HG02763 (cell line): Measurements from ENCODE around the gene FAH.

Experiments used
- ATAC-seq: cut with Tn5 transposase; IDR thresholded peaks from one replicate; pipeline ENCODE4 v1.9.1; 2021; ENCODE audit warnings: mild to moderate bottlenecking, moderate library complexity; ENCODE audit not compliant: unreplicated experiment

The FAH gene

DNA sequence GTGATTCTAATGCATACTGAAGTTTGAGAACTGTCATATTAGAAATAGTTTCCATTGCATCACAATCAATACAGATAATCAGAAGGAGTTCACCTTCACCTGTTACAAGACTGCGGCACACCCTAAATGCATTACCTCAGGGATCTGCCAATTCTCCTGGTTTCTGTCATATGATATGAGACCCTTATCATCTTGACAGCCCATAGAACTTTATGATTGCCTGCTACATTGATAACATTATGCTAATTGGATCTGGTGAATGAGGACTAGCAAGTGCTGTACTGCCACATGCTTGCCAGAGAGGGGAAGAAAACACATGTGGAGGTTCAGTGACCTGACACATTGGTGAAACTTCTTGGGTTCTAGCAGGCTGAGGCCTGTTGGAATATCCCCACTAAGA lies 41.4 kb downstream of the FAH start:
- no peak for ATAC-seq

DNA sequence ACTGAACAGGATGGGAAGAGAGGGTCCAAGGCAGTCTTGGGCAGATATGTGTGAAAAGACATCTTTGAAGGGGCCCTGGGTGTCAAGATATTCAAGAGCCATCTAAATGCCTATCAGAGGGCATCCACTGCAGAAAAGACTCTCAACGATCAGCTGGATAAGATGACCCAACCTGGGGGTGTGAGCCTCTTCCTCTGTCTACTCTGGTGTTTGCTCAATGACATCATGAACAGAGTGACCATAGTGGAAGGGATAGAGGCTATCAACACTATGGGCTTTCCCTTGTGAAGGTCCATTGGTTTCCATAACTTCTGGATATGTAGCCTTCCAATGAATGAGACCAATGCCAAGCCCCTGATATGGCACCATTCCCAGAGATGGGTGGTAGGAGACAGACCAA lies 42.1 kb downstream of the FAH start:
- ATAC-seq: no peak

DNA sequence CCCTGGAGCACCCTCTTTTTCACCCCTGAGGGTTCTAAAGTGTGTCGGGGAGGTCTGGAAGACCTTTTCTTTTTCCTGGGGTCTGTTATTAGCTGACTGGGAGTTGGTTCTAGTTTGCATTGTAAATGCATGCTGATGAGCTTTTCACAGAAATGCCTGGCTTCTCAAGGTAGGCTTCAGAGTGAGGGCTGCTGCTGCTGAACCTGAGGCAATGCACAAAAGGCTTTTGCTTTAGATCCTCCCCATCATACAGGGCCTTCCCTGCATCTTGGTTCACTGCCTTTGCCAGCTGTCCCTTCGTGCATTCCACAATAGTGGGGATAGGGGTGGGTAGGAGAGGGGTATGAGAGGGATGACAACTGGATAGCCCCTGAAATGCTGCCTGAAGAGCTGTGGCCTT lies 46.6 kb downstream of the FAH start:
- no peak for ATAC-seq

DNA sequence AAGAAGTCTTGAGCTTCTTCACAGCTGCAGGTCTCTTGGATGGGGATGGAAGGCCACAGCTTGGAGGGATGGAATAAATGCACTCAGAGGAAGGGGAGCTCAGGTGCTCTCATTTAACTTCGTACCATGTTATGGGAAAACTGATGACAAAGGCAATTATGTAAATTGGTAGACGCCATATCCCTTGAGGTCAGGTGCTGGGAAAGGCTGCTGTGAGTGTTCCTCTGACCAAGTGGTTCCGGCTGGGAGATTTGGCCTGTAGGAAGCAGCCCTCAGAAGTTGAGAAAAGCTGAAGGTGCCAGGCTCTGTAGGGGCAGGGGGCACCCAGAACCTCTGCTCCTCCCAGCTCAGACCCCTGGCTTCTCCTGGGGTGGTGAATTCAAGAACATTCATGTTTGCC lies 47.1 kb downstream of the FAH start:
- ATAC-seq: no peak

DNA sequence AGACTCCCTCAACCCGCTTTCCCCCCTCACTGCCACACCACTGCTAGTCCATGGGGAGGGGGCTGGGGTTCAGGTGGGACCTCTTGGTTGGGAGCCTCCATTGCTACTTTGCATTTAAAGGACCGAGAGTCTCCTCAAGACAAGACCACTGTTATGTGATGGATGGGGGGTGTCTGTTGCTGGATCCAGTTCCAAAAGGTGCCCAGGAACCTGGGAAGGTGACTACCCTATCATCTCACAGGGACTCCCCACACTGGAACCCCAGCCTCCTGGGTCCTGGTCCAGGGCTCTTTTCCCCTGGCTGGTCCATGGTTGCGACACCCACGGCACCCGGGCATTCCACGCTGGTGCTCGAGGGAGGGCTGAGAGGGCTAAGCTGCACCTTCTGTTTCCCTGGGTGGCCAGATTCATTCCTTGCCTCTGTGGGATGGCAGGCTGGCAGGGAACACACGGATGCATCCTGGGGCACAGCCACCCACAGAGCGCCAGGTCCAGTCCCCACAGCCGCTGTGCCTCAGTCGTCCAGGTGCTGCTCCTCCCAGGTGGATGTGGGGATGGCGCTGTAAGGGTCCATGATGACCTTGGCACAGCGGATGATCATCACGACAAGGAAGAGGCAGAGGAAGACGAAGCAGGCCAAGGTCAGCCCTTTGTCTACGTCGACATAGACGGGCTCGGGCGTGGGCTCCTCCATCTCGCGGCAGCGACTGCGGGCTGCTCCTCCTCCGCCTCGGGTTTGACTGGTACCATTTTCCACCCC lies 48.6 kb downstream of the FAH start:
- ATAC-seq: no peak

DNA sequence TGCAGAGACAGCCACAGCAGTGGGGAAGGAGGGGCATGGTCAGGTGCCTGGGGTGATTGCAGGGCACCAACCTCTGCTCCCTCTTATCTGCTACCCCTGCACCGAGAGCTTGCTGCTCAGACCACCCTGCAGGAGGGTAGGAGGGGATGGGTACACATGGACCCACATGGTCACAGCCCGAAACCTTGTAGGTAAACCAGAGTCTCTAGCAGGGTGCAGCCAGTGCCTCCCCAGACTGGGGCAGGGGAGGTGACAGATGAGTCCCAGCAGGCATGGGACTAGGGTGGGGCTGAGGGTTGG lies 49.2 kb downstream of the FAH start:
- no peak for ATAC-seq

DNA sequence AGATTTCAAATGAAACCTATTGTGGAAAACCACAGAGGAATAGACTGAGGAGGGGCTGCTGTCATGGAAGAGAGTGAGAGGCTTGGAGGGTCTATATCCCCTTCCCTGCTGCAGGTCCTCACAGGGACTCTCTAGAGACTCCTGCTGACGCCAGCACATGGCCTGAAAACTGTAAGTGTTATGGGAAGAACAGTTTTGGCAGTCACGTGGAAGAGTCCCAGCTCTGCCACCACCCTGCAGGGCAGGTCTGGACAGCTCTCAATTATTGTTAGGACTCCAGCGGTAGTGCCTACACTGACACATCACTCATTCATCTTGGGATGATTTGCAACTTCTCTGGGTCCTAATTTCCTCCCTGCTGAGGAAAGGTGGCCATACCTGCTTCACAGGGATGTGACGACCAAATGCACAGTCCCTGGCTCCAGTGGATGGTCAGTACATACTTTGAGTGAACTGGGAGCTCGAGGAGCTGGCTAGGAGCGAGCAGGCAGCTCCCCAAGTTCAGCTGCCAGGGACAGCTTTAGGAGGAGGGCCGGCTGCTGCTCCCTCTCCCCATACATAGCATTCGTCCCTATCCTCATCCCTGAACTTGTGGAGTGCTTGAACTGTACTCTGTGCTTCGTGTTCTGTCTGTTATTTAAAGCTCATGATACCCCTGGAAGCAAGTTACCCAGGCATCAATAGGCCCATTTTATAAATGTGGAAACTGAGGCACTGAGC lies 50.0 kb downstream of the FAH start:
- no peak for ATAC-seq

DNA sequence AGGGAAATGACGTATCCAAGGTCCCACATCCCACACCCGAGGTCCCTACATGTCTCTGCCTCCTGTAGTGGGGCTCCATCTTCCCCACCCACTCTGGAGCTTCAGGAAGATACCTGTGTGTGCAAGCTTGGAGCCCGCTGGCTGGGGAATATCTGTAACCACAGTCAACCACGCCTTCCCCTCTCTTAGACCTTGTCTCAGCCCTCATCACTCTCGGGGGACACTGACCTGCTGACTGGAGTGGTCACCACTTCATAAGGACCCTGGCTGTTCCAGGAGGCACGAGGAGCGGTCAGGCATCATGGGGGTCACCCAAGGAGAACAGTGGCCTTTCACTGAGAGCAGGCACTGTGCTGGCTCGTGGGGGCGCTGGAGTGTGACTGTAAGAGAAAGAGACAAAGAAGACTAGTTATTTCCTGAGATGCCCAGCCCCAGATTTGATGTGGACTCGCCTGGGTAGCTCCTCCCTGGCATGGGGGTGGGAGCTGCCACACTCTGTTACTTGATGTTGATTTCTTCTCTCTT lies 50.6 kb downstream of the FAH start:
- ATAC-seq: no peak

DNA sequence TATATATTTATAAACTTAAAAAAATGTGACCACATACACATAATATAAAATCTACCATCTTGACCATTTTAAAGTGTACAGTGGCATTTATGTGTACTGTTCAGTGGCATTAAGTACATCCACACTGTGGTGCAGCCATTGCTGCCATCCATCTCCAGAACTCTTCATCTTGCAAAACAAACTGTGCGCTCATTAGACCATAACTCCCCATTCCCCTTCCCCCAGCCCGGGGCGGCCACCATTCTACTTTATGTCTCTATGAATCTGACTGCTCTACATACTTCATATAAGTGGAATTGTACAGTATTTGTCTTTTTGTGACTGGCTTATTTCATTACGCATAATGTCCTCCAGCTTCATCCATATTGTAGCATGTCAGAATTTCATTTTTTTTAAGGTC lies 51.4 kb downstream of the FAH start:
- ATAC-seq: no peak

DNA sequence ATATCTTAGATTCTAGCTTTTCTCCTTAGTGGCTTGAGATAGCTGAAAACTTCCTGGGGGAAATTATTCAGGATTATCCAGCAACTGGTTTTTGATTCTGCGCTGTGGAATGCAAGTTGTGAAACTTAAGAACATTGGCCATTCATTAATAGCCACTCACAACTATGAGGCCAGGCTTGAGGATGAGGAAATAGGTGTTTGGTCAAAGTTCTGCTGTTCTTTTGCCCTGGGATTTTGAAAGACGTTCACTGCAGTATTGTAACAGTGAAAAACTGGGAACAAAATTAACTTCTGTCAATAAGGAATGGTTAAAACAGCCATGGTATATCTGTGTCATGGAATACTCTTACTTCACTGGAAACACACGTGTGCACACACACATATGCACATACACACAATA lies 55.1 kb downstream of the FAH start:
- no peak for ATAC-seq

DNA sequence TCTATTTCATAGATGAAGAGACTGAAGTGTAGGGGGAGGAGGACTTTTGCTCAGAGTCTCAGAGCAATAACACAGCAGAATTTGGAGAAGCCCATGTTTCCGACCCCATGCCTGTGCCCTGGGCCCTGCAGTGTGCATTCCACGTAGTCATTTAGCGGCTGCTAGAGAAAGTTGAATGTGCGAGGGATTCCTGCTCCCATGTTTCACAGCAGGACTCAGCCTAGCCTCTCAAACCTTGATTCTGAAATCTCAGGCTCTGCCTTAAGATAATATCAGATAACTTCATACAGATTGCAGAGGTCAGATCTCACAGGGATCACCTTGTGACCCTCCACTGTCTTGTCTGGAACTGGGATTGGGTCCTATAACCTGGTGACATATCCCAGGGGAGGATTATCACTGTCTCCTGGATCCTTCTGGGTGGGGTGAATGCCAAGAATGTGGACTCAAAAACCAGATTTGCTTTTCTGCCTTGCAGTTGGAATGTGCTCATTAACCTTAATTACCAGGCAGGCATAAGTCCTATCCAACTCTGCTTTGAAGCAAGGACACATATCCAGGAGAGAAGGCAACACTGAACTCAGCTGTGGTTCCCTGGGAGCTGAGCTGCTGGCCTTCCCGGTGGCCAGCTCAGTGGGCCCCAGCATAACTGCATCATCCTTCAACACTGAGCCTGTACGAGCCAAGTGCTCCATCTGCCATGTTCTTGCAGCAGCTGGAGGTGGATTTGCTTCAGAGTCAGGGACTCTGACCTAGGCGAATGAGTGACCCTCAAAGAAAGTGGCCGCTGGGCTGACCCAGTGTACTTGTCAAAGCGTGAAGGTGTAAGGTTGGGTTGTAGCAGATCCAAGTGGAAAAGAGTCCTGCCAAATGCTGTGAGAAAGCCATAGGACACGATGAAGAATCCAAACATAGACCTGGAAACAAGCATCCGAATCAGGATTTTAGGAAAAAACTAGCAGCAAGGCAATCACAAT lies 56.2 kb downstream of the FAH start:
- no peak for ATAC-seq

DNA sequence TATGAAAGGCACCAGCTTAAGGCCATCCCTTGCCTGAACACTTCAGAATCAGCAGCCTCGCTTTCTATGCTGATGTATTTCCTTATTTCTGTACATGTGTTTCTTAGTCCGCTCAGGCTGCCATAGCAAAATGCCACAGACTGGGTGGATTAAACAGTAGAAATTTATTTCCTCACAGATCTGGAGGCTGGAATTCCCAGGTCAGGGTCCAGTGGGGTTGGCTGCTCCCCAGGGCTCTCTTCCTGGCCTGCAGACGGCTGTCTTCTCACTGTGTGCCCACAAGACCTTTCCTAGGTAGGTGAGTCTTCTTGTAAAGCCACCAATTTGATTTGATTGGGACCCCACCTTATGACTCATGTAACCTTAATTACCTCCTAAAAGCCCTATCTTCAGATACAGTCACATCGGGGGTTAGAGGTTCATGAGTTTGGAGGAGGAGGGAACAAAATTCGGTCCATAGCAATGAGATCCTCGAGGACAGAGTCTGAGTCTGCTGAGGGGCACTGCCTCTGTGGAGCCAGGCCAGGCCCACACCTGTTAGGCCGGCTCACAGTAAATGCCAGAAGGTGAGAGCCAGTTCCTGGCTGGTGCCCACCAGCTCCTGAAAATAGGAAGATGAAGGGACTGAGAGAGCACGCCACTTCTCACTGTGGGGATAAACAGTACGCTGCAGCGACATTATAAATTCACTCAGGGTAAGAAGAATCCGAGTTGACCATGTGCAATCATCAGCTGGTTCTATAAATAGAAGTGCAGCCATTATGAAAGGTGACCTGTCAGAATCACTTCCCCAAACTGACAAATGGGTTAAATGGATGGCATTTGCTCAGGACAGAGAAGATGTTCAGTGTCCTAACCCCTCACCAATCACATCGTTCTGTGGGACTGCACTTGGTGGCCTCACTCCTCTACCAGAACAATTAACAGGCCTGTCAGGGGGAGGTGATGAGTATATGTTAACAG lies 58.1 kb downstream of the FAH start:
- no peak for ATAC-seq

DNA sequence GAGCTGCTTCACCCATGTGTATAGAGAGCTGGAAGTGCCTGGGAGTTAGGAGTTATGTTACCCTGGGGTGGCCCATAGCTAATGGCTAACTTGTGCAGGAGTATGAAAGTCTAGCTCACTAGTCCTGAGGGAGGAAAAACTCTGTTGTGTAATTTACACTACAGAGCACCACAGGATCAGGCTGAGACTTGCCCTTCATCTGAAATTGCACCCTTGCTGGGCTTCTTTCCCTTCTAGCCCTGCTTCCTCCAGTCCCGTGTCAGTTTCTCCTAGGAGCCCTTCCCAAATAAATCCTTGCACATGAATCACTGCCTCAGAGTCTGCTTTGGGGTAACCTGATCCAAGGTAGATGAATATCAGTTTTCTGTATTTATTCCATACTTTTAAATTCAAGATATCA lies 59.2 kb downstream of the FAH start:
- ATAC-seq: no peak

DNA sequence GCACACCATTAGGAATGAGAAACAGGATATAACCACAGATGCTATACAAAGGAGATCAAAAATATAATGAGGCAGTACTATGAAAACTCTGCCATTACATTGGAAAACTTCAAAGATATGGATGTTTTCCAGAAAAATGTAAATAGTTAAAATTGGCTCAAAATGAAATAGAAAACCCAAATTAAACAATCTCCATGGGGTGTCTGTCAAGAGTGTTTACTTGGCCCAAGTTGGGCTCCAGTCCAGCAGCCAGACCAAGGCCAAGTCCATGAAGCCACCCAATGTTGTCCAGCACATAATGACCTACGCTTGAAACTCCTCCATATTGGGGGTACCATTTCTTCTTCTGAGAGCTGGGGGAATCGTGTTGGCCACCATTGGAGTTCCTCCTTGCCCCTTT lies 62.1 kb downstream of the FAH start:
- ATAC-seq: no peak

DNA sequence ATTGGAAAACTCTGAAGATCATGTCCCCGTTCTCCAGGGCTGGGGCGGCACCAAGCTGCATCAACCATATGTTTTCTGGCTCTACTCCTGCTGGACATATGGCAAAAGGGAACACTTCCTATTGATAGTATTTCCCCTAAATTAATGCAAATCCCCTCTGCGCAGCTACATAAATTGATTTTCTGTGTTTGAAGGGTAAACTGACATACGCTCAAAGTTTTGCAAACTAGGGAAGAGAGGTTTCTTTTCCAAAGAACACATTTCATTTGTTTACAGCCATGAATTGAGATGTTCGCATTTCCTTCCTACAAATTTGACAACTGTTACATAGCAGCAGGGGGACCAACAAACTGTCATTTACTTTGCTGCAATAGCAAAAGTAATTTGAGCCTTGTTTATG lies 63.3 kb downstream of the FAH start:
- ATAC-seq: no peak

DNA sequence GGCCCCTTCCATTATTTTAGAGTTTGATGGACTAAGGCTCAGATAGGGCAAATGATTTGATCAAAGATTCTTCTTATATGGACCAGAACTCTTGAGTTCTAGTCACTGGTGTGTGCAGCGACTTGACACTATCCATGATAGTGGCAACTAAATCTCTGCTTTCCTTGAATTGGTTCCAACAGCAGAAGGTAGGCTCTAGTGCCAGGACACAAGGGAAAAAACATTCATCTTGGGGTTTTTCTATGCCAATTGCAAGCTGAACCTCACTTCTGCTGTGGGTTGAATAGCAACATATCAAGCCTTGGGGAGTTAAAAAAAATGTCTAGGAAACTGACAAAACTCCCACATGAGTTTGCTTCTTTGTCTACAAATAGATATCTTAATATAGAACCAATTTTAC lies 64.1 kb downstream of the FAH start:
- no peak for ATAC-seq

DNA sequence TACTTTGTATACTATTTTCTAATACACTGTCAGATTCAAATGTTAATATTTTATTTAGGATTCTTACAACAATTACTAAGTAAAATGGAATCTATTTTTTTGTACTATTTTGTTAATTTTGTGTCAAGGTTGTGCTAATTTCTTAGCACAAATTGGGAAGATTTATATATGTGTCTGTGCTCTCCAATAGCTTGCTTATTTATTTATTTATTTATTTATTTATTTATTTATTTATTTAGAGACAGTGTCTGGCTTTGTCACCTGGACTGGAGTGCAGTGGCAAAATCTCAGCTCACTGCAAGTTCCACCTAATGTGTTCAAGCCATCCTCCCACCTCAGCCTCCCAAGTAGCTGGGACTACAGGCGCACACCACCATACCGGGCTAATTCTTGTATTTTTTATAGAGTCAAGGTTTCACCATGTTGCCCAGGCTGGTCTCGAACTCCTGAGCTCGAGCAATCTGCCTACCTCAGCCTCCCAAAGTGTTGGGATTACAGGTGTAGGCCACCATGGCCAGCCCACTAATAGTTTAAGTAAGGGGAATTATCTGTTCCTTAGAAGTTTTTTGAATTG lies 64.6 kb downstream of the FAH start:
- ATAC-seq: no peak

DNA sequence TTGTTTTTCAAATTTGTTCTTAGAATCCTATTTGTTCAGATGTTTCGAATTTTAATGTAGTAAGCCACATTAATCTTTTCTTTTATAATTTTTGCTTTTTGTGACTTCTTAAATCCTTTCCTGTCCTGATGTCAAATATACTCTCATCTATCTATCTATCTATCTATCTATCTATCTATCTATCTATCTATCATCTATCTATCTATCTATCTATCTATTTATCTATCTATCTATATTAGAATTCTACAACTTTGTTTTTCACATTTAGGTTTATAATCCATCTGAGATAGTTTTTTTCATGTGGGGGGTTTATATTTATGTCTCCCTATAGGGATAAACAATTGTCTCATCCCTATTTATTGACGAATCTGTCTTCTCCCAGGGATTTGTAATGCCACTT lies 67.2 kb downstream of the FAH start:
- ATAC-seq: no peak

DNA sequence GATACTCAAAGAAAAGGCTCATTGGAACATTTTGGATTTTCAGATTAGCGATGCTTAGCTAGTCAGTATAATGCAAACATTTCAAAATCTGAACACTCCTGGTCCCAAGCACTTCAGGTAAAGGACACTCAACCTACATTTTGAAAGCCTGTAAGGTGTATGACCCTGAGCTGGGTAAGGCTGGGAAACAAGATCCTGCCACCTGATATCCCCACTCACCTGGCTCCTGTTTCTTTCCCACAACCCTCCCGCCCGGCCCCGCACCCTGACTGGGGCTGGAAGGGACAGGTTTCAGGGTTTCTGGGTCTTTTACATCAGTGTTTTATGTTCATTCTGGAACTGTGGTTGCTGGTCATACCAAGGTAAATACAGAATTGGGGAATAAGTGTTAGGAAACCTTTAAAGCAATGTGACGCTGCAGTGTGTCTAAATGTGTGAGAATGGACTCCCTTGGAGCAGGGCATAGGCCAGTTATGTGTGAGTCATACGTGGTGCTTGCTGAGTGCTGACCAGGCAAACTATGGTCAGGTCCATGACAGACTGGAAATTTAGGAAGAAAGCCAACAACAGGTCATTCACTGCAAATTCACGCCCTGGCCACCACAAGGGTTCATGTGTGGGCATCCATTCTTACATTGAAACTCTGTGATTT lies 76.3 kb downstream of the FAH start:
- no peak for ATAC-seq

DNA sequence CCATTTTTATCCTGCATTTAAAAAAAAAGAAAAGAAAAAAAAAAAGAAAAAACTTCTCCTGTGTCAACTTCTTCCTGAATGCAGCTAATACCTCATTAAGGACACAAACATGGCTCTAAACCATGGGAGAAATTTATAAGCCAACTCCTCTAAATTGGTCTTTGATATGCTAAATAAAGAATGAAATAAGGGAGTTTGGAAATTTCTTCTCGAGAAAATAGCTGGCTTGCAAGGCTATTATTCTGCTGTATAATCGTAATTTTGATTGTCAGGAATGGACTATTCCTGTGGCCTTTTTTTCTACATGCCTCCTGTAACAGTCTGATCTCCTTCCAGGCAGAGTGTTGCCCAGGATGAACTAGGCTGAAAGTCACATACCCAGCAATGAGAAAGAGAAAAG lies 78.6 kb downstream of the FAH start:
- no peak for ATAC-seq
